ENCODE data around the gene MTOR.
"Not testable (repeated sequence)": the region's sequence is repeated elsewhere in the genome, so short reads cannot be mapped to it uniquely, and the experiment has no call there.

The MTOR gene

GRCh38 chr1:11178021-11179015, 84.0 kb downstream of the MTOR start:
- no peak for DNase-seq

- no peak for DNase-seq
Observed at GRCh38 chr1:11176081-11176706, 86.2 kb downstream of the MTOR start.

GRCh38 chr1:11175461-11175860, 86.9 kb downstream of the MTOR start:
- DNase-seq, result no peak

GRCh38 chr1:11174261-11174942, 87.9 kb downstream of the MTOR start:
- no peak for DNase-seq

- DNase-seq, result no peak
Observed at GRCh38 chr1:11170102-11170501, 92.2 kb downstream of the MTOR start.

- DNase-seq, result no peak
Observed at GRCh38 chr1:11169202-11169601, 93.1 kb downstream of the MTOR start.

GRCh38 chr1:11168731-11169130, 93.6 kb downstream of the MTOR start:
- DNase-seq, result no peak

GRCh38 chr1:11166744-11167143, 95.6 kb downstream of the MTOR start:
- not testable (repeated sequence) for DNase-seq

GRCh38 chr1:11162752-11163151, 99.6 kb downstream of the MTOR start:
- DNase-seq, result not testable (repeated sequence)

GRCh38 chr1:11158720-11159321, 103.5 kb downstream of the MTOR start:
- DNase-seq, result no peak

GRCh38 chr1:11158291-11158690, 104.1 kb downstream of the MTOR start:
- no peak for DNase-seq

- DNase-seq, result no peak
Observed at GRCh38 chr1:11157867-11158266, 104.5 kb downstream of the MTOR start.

GRCh38 chr1:11157394-11157793, 105.0 kb downstream of the MTOR start:
- DNase-seq, result no peak

GRCh38 chr1:11156963-11157362, 105.4 kb downstream of the MTOR start:
- DNase-seq, result no peak

GRCh38 chr1:11156441-11156840, 105.9 kb downstream of the MTOR start:
- DNase-seq, result no peak

GRCh38 chr1:11153184-11153583, 109.2 kb downstream of the MTOR start:
- DNase-seq, result no peak

- no peak for DNase-seq
Observed at GRCh38 chr1:11152755-11153154, 109.6 kb downstream of the MTOR start.

GRCh38 chr1:11151826-11152612, 110.3 kb downstream of the MTOR start:
- DNase-seq, result no peak

- DNase-seq, result no peak
Observed at GRCh38 chr1:11151114-11151513, 111.2 kb downstream of the MTOR start.

- no peak for DNase-seq
Observed at GRCh38 chr1:11150326-11150725, 112.0 kb downstream of the MTOR start.

GRCh38 chr1:11147197-11147770, 115.1 kb downstream of the MTOR start:
- no peak for DNase-seq

GRCh38 chr1:11145741-11146140, 116.6 kb downstream of the MTOR start:
- no peak for DNase-seq

Measured in activated naive CD4-positive, alpha-beta T cell treated with anti-CD3 and anti-CD28 coated beads, Interleukin-2, amount 50 U/mL, for 16 hours (primary cell).